HepG2 (cell line): ENCODE data around the gene RNASE7. TPM values are rescaled to one million over a fixed set of nuclear protein-coding genes. Genes with fewer than 3 reads are reported as not detected.

Experiments used
- ATF7 ChIP-seq, 2 experiments: fragments of 450-650 bp in 1 of 2; sonication (generic) in 1 of 2; formaldehyde crosslinking in 1 of 2; IDR thresholded peaks; 2 replicates each; pipeline versions ENCODE4 v1.4.0 to v1.6.1; 2016 to 2020; ENCODE audit warnings: antibody characterized with exemption in 1 of 2, mild to moderate bottlenecking in 1 of 2, missing genetic modification reagents in 1 of 2
- CAMTA2 ChIP-seq: sonication (generic); formaldehyde crosslinking; IDR thresholded peaks from 2 replicates; pipeline ENCODE4 v1.4.0; 2020; ENCODE audit warnings: mild to moderate bottlenecking, missing genetic modification reagents, borderline replicate concordance
- GATAD1 ChIP-seq: IDR thresholded peaks from 2 replicates; pipeline ENCODE4 v1.6.1; 2016; ENCODE audit warnings: missing genetic modification reagents, missing compliant biosample characterization
- MAZ ChIP-seq, 2 experiments: sonication (generic) in 1 of 2; formaldehyde crosslinking in 1 of 2; IDR thresholded peaks; 2 replicates each; pipeline versions ENCODE4 v1.5.0 to v1.6.1; 2012 to 2020; ENCODE audit warnings: low read depth in 2 of 2, mild to moderate bottlenecking in 2 of 2, borderline replicate concordance in 1 of 2, improper control_type of control experiment in 1 of 2, low read length in 1 of 2, missing genetic modification reagents in 1 of 2, moderate library complexity in 1 of 2
- MXI1 ChIP-seq: IDR thresholded peaks from 3 replicates; pipeline ENCODE4 v1.6.1; 2012; ENCODE audit warnings: low read depth, low read length, inconsistent platforms, borderline replicate concordance
- PPARG ChIP-seq: conservative IDR thresholded peaks from 2 replicates; pipeline ENCODE4 v1.6.1; 2016; ENCODE audit warnings: missing biosample characterization, missing genetic modification reagents
- THYN1 ChIP-seq: sonication (generic); formaldehyde crosslinking; IDR thresholded peaks from 2 replicates; pipeline ENCODE4 v1.8.1; 2023; ENCODE audit warnings: low read depth, mild to moderate bottlenecking, moderate library complexity, missing genetic modification reagents, borderline replicate concordance
- ZMYM2 ChIP-seq: sonication (generic); formaldehyde crosslinking; IDR thresholded peaks from 2 replicates; pipeline ENCODE4 v1.8.0; 2022; ENCODE audit warnings: mild to moderate bottlenecking, missing genetic modification reagents
- ZNF12 ChIP-seq: sonication (generic); formaldehyde crosslinking; IDR thresholded peaks from 2 replicates; pipeline ENCODE4 v1.5.0; 2020; ENCODE audit warnings: missing genetic modification reagents
- ZNF20 ChIP-seq: sonication (generic); formaldehyde crosslinking; IDR thresholded peaks from 2 replicates; pipeline ENCODE4 v1.4.0; 2020; ENCODE audit warnings: mild to moderate bottlenecking, moderate library complexity, missing genetic modification reagents
- ZNF343 ChIP-seq: sonication (generic); formaldehyde crosslinking; IDR thresholded peaks from 2 replicates; pipeline ENCODE4 v1.4.0; 2020; ENCODE audit warnings: mild to moderate bottlenecking, missing genetic modification reagents
- ZNF451 ChIP-seq: sonication (generic); formaldehyde crosslinking; IDR thresholded peaks from 2 replicates; pipeline ENCODE4 v1.5.0; 2020; ENCODE audit warnings: mild to moderate bottlenecking, missing genetic modification reagents
- ZNF615 ChIP-seq: sonication (generic); formaldehyde crosslinking; IDR thresholded peaks from 2 replicates; pipeline ENCODE4 v1.5.0; 2020; ENCODE audit warnings: mild to moderate bottlenecking, missing genetic modification reagents, borderline replicate concordance
- polyA plus RNA-seq, 8 experiments: library from polyadenylated mRNA; depleted of rRNA in 3 of 8; stranded (reverse) in 7 of 8; unstranded in 1 of 8; fragments of >200 nt; fragmentation: Illumina TruSeq in 4 of 8; extraction: Trizol in 4 of 8; gene quantifications; 2 replicates each; pipeline versions ENCODE4 v1.2.1 to v1.2.3, GENCODE V29; 2011 to 2016; ENCODE audit warnings: low read depth in 4 of 8, missing spikeins in 1 of 8, mixed read lengths in 1 of 8; ENCODE audit not compliant: insufficient read depth in 1 of 8
- total RNA-seq, 5 experiments: library from RNA; depleted of rRNA; stranded (reverse); fragments of >200 nt; fragmentation: Illumina TruSeq; extraction: Trizol; gene quantifications; 2 replicates each; pipeline ENCODE4 v1.2.3, GENCODE V29; 2016; ENCODE audit warnings: low read depth in 1 of 5
- TF ChIP-seq, protein P1 (sequence below): IDR thresholded peaks from 2 replicates; pipeline ENCODE4 v1.6.1; 2016; ENCODE audit warnings: missing genetic modification reagents, missing compliant biosample characterization
- TF ChIP-seq, protein P2 (sequence below): conservative IDR thresholded peaks from 2 replicates; pipeline ENCODE4 v1.6.1; 2018; ENCODE audit warnings: missing genetic modification reagents
- TF ChIP-seq, protein P3 (sequence below): sonication (generic); formaldehyde crosslinking; IDR thresholded peaks from 2 replicates; pipeline ENCODE4 v1.4.0; 2020; ENCODE audit warnings: missing genetic modification reagents, borderline replicate concordance
- TF ChIP-seq, protein P4 (sequence below): sonication (generic); formaldehyde crosslinking; conservative IDR thresholded peaks from 2 replicates; pipeline ENCODE4 v1.4.0; 2020; ENCODE audit warnings: missing genetic modification reagents
- TF ChIP-seq, protein P5 (sequence below): sonication (generic); formaldehyde crosslinking; IDR thresholded peaks from 2 replicates; pipeline ENCODE4 v1.5.0; 2020; ENCODE audit warnings: missing genetic modification reagents
- TF ChIP-seq, protein P6 (sequence below): sonication (generic); formaldehyde crosslinking; IDR thresholded peaks from 2 replicates; pipeline ENCODE4 v1.5.0; 2020; ENCODE audit warnings: missing genetic modification reagents

The RNASE7 gene
- total and polyA plus RNA-seq, 2 of the 13 experiments (the other 11 are each of a cell fraction or from before 2014, with no cell fraction given): 0.04 TPM; not detected in 1

DNA sequence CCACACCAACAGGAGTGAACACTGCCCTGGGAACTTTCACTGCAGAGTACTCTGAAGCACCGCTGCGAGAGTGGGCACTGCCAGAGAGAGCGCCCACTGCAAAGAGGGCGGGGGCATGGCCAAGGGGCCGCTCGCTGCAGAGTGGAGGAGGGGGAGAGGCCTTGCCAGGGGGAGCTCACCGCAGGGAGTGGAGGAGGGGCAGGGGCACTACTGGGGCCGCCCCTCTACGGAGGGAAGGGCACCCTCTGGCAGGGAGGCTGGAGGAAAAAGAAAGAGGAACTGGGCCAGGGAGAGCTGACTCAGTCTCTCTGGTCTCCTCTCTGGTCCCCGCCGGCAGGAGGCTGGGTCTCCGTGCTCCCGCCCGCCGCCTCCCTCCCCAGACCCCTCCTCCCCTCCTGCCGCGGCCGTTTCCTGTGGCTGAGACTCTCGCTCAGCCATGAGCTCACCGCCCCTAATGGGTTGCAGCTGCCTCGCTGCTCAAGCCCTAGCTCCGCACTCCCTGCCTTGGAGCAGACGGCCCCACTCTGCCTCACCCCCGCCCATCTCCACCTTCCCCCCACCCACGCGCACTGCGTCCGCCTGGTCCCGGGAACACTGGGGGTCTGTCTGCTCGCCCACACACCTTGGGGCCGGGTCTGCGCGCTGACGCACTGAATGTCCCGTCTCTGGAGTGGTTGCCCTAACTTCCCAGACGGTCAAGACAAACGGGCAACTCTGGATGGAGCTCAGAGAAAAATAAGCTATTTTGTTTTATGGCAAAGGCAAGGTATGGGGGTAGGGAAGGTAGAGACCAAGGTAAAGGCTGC lies 29.3 kb downstream of the RNASE7 start (continued):
- no peak for TF ChIP-seq ZNF20 (CRISPR knock-in tag)
- 0 out of 3 replicates have a peak, but pooled peaks have one; percentile 18 for TF ChIP-seq MXI1
- TF ChIP-seq, protein P1, sequence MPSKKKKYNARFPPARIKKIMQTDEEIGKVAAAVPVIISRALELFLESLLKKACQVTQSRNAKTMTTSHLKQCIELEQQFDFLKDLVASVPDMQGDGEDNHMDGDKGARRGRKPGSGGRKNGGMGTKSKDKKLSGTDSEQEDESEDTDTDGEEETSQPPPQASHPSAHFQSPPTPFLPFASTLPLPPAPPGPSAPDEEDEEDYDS (CRISPR knock-in tag): no peak; the same call in 1 of the 2 replicates
- 0 out of 2 replicates have a peak, but pooled peaks have one; percentile 70 for TF ChIP-seq MAZ (IDR thresholded peaks at IDR 0.05; ENCODE audit: borderline replicate concordance, low read depth, low read length)
- TF ChIP-seq MAZ (CRISPR knock-in tag; IDR thresholded peaks at IDR 0.05; ENCODE audit: low read depth): no peak
- no peak for TF ChIP-seq ZNF343 (CRISPR knock-in tag)
- no peak for TF ChIP-seq PPARG (CRISPR knock-in tag)
- TF ChIP-seq, protein P2, sequence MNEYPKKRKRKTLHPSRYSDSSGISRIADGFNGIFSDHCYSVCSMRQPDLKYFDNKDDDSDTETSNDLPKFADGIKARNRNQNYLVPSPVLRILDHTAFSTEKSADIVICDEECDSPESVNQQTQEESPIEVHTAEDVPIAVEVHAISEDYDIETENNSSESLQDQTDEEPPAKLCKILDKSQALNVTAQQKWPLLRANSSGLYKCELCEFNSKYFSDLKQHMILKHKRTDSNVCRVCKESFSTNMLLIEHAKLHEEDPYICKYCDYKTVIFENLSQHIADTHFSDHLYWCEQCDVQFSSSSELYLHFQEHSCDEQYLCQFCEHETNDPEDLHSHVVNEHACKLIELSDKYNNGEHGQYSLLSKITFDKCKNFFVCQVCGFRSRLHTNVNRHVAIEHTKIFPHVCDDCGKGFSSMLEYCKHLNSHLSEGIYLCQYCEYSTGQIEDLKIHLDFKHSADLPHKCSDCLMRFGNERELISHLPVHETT (CRISPR knock-in tag): no peak
- TF ChIP-seq, protein P3, sequence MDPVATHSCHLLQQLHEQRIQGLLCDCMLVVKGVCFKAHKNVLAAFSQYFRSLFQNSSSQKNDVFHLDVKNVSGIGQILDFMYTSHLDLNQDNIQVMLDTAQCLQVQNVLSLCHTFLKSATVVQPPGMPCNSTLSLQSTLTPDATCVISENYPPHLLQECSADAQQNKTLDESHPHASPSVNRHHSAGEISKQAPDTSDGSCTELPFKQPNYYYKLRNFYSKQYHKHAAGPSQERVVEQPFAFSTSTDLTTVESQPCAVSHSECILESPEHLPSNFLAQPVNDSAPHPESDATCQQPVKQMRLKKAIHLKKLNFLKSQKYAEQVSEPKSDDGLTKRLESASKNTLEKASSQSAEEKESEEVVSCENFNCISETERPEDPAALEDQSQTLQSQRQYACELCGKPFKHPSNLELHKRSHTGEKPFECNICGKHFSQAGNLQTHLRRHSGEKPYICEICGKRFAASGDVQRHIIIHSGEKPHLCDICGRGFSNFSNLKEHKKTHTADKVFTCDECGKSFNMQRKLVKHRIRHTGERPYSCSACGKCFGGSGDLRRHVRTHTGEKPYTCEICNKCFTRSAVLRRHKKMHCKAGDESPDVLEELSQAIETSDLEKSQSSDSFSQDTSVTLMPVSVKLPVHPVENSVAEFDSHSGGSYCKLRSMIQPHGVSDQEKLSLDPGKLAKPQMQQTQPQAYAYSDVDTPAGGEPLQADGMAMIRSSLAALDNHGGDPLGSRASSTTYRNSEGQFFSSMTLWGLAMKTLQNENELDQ (CRISPR knock-in tag): no peak
- TF ChIP-seq ZNF451 (CRISPR knock-in tag): 0 out of 2 replicates have a peak, but pooled peaks have one; percentile 48
- TF ChIP-seq GATAD1 (CRISPR knock-in tag): no peak
- TF ChIP-seq, protein P4, sequence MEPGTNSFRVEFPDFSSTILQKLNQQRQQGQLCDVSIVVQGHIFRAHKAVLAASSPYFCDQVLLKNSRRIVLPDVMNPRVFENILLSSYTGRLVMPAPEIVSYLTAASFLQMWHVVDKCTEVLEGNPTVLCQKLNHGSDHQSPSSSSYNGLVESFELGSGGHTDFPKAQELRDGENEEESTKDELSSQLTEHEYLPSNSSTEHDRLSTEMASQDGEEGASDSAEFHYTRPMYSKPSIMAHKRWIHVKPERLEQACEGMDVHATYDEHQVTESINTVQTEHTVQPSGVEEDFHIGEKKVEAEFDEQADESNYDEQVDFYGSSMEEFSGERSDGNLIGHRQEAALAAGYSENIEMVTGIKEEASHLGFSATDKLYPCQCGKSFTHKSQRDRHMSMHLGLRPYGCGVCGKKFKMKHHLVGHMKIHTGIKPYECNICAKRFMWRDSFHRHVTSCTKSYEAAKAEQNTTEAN (CRISPR knock-in tag): no peak
- no peak for TF ChIP-seq ATF7 (IDR thresholded peaks at IDR 0.05)
- no peak for TF ChIP-seq ATF7 (CRISPR knock-in tag; IDR thresholded peaks at IDR 0.05)
- TF ChIP-seq, protein P5, sequence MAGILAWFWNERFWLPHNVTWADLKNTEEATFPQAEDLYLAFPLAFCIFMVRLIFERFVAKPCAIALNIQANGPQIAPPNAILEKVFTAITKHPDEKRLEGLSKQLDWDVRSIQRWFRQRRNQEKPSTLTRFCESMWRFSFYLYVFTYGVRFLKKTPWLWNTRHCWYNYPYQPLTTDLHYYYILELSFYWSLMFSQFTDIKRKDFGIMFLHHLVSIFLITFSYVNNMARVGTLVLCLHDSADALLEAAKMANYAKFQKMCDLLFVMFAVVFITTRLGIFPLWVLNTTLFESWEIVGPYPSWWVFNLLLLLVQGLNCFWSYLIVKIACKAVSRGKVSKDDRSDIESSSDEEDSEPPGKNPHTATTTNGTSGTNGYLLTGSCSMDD (CRISPR knock-in tag): no peak
- TF ChIP-seq CAMTA2 (CRISPR knock-in tag): no peak
- TF ChIP-seq ZNF12 (CRISPR knock-in tag): no peak
- TF ChIP-seq ZMYM2 (CRISPR knock-in tag): 0 out of 2 replicates have a peak, but pooled peaks have one; percentile 32
- TF ChIP-seq THYN1 (CRISPR knock-in tag): no peak
- TF ChIP-seq, protein P6, sequence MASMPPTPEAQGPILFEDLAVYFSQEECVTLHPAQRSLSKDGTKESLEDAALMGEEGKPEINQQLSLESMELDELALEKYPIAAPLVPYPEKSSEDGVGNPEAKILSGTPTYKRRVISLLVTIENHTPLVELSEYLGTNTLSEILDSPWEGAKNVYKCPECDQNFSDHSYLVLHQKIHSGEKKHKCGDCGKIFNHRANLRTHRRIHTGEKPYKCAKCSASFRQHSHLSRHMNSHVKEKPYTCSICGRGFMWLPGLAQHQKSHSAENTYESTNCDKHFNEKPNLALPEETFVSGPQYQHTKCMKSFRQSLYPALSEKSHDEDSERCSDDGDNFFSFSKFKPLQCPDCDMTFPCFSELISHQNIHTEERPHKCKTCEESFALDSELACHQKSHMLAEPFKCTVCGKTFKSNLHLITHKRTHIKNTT (CRISPR knock-in tag): no peak
- TF ChIP-seq ZNF615 (CRISPR knock-in tag): no peak
